Measurements from ENCODE around the gene HOXC11.

The HOXC11 gene

DNA sequence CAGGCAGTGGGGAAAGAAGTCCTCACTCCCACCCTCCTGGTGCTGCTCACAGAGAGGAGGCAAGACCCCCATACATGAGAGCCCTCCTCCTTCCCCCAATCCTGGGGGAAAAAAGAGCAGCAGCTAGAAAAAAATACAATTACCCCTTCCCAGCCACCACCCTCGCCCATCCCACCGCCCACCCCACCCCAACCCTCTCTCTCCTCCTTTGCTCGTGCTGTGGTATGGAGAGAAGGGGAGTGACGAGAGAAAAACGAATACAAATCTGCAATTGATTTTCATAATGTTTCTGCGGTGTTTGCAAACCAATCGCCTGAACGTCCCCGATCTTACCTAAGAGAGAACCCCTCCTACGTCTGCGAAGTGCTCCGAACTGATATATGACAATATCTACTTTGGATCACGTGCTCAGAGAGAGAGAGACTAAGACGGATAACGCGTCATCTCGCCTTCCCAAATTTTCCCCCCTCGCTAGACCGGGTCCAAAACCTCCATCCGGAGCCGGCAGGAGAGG lies at the start of gene HOXC11:
TSS of gene HOXC11 (plus strand) at position 405 of the 514 bp plus-strand sequence. CDS start 116 bp downstream, outside the sequence.
- no peak for DNase-seq (ENCODE audit: low read depth)

DNA sequence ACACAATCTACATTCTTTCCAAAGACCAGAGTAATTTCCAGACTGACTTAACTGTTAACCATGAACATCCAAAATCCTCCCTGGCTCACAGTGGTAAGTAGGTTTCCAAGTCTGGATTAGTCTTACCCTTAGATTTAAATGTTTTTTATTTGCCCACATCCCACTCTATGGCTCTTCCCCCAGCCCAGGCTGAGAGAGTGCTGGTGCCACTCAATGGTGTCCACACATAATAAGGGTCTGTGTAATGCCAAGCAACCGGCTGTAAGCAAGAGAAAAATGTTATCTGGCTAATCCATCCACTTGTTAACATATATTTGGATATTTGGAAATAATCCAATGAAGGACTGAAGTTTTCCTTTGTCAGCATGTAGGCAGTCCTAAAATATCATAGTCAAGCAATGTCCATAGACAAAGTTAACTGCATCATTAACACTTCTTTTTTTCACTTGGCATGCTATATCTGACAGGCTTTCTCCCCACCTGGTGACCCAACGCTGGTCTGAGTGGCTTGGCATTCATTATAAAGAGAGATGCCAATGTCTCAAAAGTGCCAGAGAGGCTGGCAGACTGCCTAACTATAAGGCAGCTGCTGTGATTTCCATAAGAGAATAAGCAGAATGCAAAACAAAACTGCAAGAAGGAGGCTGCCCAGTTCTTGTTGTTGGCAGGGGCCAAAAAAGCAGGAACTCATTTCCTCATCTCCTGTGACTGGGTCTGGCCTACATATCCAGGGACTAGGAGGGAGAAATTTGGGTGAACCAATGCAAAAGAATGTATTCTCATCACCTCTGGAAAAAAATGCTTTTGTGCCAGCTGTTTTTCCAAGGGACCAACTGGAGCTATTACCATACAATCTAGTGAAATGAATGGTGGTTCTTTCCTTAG lies 48.2 kb upstream of the HOXC11 start:
- no peak for DNase-seq (ENCODE audit: low read depth)

DNA sequence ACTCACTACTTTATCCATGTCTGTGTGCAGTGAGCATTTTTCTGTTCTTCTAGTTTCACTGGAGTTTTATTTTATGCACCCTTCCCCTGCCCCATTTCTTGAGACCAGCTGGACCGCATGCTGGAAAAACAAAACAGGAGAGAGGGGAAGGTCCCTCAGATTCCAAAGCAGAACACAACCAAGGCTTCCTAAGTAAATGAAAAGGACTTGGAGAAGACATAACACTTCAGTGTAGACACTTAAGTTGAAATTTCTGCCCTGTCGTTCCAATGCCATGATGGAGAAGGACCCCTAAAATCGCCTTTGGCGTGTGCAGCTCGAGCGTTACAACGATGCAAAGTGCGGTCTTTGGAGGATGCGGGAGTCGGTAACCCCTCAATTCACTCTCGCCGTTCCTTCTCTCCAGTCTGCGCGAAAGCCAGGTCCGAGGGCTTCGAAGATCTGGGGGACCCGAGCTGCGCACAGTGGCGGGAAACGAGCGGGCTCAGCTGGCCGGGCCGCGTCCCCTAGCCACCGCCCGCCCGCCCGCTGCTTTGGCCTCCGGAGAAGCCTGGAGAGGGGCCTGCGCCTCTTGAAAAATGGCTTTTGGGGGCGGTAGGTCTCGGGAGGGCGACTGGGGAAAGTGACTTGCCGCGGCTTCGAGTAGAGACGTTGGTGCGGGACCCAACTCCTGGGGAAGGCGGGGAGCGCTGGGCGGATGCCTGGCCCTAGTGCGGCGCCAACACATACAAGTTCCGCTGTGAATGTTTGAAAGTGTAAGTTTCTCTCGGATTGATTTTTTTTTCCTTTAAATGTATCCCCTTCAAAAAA lies 45.5 kb upstream of the HOXC11 start:
- no peak for DNase-seq (ENCODE audit: low read depth)

DNA sequence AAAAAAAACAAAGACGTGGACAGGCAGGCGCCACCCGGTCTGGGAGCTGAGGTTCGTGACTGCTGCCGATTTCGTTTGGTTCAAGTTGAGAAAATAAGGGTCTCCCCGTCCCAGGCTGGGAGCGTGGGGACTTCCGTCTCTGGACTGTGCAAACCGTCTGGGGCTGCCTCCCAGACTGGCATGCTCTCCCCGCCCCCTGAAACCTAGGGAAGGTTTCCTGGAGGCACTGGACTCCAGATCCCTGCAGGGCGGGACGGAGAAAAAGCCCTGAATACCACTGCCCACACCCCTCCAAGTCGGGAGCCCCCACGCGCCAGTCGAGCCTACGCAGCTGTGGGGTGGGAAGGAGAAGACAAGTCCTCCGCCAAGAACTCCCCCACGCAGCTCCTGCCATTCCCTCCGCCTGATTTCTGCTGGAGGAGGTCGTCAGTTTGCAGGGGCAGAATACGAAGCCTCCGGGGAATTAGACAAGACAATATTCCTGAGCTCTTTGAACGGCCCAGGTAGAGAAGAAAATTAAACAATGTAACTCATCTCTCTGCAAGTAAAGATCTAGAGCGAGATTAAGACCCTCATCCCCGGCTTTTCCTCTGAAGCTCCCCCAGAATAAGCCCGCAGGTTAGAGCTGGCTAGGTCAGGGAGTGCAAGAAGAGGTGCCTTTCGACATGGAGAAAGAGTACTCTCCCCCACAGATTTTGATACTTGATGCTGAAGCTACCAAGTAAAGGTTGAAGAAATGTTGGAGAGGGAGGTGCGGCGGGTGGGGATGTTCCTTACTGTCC lies 44.7 kb upstream of the HOXC11 start:
- no peak for DNase-seq (ENCODE audit: low read depth)

DNA sequence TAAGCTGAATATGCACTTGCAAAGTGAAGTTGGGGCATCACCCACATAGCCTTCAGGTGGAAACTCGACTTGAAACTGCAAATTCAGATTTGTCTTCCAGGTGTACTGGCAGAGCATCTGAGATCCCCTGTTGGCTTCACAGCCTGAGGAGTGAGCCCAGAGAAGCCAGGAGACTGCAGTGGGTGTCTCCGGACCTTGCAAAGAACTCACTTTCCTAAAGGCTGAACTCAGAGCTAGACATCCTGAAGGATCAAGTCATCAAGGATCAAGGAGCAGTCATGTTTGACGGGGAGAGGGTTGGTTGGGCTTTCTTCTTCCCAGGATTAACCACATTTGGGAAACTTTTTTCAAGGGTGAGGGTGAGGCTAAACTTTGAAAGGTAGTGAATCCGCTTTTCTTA lies 43.4 kb upstream of the HOXC11 start:
- no peak for DNase-seq (ENCODE audit: low read depth)

DNA sequence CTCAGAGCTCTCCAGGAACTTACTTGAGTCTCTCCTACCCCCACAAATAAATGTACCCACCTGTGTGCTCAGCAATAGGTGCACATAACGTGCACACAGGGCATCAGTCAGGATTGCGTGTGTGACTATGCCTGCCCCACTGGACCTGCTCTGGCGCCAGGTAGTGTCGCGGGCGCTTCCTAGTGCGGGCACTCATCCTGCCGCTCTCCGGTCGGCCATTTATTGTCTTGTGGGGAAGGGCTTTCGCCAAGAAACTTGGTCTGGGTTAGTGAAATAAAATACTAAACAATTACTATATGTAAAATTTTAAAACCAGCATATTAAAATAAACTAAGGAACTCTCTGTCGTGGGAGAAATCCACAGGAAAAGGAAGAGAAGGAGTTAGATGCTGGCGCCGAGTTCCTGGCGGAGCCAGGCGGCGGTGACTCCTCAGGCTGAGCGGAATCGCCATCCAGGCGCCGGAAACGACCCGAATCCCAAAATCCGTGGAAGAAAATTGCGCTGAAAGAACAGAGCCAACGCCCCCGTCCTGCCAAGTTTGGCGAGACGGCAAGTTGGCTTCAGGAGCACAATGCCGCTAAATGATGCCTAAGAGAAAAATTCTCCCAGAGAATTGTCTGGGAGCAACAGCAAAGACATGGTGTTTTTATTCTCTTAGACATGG lies 42.2 kb upstream of the HOXC11 start:
- no peak for DNase-seq (ENCODE audit: low read depth)

DNA sequence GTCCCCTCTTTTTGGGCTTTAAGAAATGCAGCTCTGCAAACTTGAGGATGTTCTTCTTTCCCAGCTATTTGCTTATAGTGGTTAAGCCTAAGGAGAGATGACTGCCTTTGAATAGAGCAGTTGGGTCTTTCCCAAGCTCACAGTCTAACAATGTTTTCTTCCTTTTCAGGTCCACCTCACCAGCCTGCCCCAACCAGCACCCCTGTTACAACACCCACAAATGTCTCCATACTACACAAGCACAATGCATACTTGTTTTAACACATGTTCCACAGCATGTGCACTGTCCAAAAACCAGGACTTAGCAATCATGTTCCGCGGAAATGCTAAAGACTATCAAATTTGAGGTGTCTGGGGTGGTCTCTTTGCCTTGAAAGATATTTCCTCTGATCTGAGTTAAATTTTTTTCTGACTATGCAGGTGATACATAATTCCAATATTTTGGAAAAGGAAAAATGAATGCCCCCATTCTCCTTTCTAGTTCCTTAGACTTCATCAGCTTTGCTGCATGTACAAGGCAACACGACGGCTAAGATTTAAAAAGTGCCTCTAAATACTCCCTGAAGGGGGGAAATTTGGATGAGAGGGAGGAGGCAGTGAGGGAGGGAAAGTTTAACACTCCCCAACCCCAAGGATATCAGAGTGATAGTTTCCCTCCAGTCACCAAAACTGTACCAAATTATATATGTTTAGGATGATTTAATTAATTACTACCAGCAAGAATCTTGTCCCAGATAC lies 40.9 kb upstream of the HOXC11 start:
- no peak for DNase-seq (ENCODE audit: low read depth)

DNA sequence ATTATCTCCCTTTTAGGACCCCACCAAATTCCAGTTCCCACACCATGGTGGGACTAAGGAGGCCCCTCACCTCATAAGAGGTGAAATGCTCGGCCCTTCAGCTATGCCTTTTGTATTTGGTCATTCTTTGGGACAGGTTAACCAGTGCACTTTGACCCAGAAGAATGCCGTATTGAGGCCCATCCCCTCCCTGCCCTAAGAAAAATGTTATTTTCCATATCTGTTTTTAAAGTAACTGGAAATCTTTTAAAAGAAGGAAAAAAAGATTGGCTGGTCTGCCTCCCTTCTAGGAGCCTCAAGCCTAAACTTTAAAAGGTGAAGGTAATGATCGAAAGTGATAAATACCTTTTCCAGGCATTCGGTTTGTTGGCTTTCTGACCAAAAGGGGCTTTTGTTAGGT lies 40.0 kb upstream of the HOXC11 start:
- no peak for DNase-seq (ENCODE audit: low read depth)

DNA sequence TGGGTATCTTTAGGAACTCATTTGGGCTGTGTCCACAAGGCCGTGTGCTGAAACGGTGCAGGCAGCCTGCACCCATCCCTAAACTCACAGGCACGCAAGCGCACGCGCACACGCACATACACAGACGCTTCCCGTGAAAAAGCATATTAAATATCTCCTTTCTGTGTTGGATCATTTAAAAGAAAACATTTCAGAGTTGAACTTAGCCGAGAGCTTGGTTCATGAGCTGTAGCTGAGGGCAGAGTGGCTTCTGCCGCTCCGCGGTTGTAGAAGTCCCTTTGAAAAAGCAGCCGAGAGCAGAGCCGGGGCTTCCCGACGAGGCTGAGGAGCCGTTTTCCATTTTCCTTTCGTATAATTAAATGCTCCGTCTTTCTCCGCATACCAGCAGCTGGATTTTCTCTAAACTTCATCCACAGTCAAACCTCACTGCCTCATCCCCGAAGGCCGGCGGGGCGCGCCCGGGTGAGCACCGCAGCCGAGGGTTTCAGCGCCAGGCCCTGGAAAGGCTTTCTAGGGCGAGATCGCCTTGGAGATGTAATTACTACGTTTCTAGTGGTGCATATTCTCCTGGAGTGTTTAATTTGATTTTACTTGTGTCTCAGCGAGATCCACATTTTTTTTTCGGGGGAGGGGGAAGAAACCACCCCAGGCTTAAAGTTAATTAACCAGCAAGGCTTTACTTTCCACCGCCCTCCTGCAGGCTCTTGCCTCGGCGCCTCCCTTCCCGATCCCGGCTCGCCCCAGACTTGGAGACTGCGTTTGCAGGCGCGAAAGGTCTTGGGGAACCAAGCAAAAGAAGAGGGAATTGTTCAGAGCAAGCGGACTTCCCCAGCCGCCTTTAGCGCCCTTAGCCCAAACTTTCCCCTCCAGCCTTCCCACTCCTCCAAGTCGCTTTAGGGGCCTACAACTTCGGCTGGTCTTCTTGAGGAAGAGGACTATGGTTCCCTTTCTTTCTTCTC lies 37.3 kb upstream of the HOXC11 start:
- no peak for DNase-seq (ENCODE audit: low read depth)

DNA sequence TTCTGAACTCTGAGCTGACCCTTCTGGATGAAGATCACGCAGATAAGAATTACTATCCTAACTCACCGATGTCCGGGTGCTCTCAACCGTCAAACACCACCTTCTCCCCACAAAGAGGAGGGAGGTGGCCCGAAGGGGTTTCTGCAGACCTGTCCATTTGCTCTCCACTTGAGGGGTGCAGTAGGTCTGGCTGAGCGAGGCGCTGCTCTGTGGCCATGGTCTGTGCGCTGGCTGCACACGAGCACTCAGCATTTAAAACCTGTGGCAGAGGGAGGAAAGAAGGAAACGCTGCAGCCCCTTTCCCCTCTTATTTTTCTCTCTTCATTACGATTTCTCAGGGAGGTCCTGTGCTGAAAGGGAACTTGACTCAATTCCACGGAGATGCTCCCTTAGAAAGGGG lies 35.8 kb upstream of the HOXC11 start:
- DNase-seq (ENCODE audit: low read depth): no peak

DNA sequence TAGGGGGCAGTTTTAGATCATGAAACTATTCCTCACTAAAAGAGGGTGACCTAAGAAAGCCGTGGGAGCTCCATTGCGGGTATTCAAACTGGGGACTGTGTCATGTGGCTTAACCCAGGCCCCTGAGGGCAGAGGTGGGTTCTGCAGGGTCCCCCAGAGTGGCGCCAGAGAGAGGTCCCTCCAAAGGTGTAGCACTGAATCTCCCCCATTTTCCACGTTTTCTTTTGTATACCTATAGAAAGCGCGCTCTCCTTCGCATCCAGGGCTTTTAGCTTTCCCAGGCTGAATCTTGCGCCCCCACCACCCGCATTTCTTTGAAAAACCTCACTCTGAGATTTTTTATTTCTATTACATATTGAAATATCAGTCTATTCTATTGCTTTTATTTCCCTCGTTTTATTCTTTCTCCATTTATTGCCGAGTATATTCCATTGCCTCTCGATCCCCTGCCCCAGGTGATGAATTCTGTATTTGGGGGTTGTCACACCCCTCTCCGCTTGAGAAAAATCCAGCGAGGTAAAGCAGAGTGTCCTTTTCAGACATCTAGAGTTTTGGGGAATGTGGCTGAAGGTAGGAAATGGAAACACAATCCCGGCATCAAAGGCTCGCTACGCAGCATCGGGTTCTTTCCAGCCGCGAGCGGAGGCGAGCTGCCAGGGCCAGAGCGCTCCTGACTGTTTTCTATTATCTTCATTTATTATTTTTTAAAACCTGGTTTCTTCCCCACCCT lies 35.2 kb upstream of the HOXC11 start:
- no peak for DNase-seq (ENCODE audit: low read depth)

DNA sequence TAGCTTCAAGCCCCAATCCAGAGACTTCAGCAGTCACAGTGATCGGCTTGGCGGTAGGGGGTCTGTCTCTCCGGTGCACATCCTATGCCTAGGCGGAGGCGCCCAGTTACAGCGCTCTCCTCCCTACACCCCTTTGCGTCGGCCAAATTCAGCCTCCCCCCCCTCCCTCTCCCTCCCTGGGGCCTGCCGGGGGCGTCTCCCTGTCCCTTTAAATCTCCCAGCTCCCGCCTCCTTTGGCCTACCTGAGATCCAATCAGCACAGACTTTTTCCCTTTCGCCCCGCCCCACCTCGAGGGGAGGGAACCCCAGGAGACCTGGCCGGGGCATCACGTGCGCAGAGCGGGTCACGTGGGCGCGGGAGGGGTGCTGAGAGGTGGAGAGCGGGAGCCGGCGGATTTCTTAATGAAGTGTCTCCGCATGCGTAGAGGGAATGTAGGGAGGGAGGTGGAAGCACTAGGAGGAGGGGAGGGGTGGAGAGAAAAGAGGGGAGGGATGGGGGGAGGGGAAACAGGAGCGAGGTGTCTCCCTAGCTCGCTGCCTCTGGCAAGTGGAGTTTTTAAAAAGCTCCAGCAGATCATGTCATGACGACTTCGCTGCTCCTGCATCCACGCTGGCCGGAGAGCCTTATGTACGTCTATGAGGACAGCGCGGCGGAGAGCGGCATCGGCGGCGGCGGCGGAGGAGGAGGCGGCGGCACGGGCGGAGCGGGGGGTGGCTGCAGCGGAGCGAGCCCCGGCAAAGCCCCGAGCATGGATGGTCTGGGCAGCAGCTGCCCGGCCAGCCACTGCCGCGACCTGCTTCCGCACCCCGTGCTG lies 34.4 kb upstream of the HOXC11 start, which contains the start of gene HOXC13:
TSS of gene HOXC13 (plus strand) at position 506 of the 815 bp plus-strand sequence. CDS start at position 582, 76 bp downstream.
- DNase-seq (ENCODE audit: low read depth): no peak

DNA sequence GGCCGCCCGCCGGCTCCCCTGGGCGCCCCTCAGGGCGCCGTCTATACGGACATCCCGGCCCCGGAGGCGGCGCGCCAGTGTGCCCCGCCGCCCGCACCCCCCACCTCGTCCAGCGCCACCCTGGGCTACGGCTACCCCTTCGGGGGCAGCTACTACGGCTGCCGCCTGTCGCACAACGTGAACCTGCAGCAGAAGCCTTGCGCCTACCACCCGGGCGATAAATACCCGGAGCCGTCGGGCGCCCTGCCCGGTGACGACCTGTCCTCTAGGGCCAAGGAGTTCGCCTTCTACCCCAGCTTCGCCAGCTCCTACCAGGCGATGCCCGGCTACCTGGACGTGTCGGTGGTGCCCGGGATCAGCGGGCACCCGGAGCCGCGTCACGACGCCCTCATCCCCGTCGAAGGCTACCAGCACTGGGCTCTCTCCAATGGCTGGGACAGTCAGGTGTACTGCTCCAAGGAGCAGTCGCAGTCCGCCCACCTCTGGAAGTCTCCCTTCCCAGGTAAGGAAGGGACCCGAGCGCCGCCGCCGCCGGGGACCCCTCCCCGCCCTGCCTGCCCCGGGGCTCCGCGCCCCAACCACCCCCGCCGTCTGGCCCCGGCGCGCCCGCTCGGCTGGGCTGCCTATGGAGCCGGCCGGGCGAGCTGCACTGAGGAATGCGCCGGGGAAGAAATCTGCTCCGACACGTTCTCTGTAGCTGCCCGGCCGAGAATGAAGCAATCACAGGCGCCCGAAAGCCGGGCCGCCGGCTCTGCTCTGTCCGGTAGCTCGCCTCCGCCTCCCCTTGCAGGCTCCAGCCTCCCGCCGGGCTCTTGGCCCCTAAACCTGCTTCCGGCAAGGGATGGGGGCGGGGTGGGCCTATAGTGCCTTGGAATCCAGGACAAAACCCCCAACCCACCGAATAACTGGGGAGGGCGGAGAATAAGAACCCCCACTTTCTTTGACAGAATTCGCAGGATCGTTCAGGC lies 33.5 kb upstream of the HOXC11 start:
- DNase-seq (ENCODE audit: low read depth): no peak

DNA sequence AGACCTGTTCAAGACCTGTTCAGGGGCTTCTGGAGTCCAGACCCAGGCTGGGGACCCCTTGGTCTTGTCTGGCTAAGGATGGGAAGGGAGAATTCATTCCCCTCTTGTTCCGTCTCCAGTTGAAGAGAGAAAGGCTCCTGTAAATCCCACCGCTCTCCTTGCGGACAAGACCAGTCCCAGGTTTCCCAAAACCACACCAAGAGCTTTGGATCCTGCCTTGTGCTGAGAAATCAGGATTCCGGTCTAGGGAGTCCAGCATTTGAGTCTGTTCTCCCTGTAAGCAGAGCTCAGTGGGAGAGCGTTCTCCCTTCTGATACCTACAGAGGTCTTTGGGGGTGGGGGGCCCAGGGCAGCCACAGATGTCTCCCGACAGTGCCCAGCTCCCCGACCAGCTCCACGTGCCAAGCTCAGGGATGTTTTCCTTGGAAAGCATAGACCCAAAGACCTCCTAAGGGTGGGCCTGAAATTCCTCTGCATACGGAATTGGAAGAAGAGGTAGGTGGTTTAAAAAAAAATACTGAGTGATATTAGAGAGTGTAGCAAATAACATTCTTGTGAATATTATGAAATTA lies 32.4 kb upstream of the HOXC11 start:
- no peak for DNase-seq (ENCODE audit: low read depth)

DNA sequence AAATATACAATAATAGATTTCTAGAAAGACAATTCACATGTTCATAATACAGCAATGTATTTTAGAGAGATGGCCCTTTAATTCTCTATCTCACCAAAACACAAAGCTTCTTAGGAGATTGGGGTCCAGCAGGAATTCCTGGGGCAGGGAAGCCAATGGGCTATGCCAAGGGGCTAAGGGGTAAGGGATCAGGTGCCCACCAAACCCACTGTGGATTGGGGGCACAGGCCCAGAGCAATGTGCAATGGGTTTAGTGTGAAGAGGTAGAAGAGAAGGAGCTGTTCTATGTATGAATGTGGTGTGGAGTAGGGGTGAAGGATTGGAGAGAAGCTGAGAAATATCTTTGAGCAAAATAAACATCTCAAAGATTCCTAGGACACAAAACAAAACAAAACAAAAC lies 31.7 kb upstream of the HOXC11 start:
- DNase-seq (ENCODE audit: low read depth): no peak

DNA sequence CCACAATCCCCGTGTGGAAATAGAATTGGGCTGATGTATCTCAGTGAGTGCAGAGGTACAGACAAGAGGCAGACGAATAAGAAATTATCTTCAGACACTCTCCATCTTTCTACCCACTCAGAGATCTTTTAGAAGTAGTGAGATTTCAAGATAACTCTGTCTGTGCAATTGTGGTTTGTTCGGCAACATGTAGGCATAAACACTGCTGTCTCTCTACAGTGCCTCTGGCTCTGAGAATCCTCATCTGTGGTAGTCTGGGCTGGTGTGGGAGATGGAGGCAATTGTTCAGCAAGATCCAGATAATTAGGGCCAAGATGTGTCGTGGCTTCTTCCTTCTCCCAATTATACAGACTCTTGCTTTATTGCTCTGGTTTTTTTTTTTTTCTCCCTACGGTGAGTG lies 31.2 kb upstream of the HOXC11 start:
- no peak for DNase-seq (ENCODE audit: low read depth)
